Stimulated activated CD8-positive, alpha-beta memory T cell treated with anti-CD3 and anti-CD28 coated beads, Interleukin-2, amount 100 ng/mL, for 1 hour (primary cell): ENCODE measurements around the gene ENOX2.
"Not testable (repeated sequence)": the region's sequence is repeated elsewhere in the genome, so short reads cannot be mapped to it uniquely, and the experiment has no call there.

Source experiments
- DNase-seq, 2 donors: peaks; one replicate each; pipeline ENCODE4 v3.0.0-alpha.2; 2020; ENCODE audit warnings: low read depth in 2 of 2

Gene ENOX2

DNA sequence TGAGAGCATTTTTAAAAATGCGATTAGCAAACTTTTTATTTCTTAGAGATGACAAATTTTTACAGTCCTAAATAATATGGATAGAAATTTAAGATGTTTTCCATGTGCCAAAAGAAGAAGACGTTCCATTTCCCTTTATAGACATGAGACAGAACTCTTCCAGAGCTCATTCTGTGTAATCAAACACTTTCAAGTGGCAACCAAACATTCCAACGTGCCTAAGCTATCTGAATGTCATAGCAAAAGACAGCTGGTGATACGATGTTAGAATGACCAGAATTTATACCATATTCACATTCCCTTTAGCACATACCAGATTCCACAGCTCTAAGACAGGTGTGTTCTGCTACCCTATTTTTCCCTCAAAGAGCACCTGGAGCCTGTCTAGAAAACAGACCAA, 133.2 kb downstream of the ENOX2 start:
- DNase-seq: no peak

DNA sequence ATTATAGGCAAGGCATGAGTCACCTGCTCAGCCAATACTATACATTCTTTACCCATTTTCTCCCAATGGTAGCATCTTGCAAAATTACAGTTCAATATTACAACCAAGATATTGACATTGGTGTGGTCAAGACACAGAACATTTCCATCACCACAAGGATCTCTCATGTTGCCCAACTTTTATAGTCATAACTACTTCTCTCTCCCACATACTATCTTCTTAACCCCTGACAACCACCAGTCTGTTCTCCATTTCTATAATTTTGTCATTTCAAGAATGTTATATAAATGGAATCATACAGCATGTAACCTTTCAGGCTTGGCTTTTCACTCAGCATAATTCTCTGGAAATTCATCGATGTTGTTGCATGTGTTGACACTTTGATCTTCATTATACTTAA, 144.9 kb downstream of the ENOX2 start:
- no peak for DNase-seq

DNA sequence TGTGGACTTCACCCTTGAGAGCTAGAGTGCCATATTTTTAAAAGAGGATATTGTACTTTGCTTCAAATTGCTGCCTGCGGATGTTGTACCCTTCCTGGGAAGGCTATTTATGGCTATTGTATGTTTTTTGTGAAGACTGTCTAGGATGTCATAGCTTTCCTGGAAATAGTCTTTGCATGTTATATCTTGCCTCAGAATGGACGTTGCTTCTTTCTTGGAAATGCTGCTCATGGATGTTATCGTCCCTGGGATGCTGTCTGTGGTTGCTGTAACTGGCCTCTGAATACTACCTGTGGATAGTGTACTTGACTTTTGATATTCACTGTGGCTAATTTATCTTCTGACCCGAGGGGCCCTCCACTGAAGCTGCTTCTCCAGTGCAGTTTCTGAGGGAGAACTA, 146.8 kb downstream of the ENOX2 start:
- DNase-seq: no peak

DNA sequence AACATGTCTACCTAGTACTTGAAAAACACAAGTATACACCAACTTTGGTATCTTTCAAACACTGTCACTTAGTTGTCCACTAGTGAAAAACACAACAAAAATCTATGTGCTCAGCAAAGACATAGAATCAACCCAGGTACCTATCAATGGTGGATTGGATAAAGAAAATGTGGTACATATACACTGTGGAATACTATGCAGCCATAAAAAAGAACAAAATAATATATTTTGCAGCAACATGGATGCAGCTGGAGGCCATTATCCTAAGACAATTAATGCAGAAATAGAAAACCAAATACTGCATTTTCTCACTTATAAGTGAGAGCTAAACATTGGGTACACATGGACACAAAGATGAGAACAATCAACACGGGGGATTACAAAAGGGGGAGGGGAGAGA, 148.7 kb downstream of the ENOX2 start:
- no peak for DNase-seq

DNA sequence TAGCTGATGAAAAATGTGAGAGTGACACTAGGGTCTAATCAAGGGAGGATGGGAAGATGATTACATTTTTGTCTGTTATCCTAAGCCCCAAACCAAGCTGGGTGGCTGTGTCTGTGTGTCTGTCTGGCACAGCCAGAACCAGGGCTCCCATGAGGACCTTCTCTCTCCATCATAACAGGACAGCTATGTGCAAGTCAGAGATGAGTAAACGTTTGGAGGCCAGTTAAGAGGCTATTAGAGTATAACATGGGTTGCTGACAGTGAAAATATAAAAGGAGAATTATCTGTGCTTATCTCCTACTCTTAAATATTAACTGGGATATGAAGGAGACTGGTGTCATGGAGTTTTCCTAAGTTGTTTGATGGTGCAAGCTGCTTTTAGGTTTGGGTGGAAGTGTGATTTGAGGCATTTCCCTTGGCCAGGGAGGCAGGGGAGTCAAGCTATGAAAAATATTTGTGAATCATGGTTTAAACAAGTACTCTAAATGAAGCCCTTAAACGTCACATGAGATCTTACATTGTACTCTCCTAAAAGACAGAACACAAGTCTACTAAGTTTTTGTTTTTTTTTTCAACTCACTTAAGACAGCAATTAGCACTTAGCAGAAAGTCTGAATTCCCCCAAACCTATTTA, 156.2 kb downstream of the ENOX2 start:
- no peak for DNase-seq

DNA sequence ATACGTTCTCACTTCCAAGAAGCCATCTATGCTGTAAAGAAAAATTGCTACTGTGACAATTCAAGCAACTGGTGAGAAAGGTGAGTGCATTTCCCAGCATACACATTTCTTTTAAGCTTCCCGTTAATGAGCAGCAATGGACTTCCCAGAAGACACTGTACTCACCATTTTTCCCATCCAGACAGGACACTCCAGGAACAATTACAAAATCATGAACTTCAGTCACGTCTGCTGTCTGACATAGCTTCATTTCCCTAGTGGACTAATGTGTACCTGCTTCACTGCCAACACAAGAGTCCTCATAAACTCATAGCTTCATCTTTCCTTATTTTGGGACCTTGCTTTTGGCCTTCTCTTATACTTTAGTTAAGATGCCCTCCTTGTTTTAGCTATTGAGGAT, 156.9 kb downstream of the ENOX2 start:
- DNase-seq: no peak

DNA sequence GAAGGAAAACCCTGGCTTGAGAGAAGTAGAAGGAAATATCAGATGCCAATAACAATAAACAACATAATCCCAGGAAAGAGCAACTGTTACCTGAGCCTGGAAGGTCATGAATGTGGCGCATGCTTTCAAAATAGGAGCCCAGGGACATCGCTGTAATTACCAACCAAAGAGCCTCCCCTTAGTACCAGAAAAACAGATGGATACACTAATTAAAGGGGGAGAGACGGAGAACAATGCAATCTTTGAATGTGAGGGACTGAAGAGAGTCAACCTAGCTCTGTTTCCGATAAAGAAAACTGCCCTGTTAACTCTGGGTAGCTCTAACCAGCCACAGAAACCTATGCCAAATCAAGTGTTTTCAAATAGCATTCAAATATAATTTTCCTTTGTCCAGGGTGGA, 161.4 kb downstream of the ENOX2 start:
- DNase-seq: no peak

DNA sequence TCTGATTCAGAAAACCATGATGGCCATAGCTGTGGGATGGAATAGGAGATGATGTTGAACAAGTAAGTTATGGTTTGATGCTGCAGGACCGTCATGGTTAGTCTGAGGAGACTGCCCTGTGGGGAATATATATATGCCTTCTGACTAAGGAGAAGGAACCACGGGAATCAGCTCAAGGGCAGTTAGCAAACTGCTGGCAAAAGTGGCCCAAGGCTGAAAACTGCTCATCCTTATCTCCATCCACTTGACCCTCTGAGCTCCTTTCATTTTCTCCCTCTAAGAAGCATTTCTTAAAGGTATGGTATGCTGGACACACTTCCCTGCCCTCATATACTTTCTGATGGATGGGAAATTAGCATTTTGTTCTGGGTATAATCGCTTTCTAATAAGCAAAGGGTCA, 161.9 kb downstream of the ENOX2 start:
- no peak for DNase-seq

DNA sequence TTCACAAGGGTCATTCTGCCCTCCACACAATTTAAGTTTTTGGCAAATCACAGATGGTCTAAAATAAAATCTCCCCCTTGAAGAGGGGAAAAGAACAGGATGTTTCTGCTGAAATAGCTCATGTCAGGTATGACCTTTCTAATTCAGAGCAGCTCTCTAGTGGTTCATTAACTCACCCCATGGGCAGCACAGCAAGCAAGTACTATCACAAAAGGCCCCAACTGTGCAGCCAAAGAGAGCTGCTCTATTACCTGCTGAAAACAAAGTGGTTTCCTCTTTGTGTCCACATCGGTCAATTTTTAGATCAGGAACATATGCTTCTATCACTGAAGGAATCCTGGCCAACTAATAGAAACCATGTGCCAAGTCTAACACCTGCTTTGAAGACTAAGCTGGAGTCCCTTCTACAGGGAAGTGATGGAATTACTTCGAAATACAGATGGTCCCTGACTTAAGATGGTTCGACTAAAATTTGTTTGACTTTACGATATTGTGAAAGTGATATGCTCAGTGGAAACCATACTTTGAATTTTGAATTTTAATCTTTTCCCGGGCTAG, 164.3 kb downstream of the ENOX2 start:
- DNase-seq: no peak

DNA sequence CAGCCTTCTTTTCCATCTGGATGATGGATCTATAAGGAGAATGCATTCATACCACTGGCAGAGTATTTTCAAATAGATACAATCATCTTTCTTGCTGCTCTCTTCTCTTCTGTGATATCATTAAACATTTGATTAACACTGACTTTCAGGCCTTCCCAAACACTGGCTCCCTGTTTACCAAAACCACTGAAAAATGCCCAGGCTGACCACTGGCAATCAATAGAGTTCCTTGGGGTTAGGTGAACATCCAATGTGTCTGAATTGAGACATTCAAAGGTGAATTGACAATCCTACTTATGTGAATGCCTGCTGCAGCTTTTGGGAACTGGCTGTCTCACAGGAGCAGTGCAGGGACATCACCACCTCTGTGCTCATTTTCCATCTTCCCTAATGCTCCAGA, 168.3 kb downstream of the ENOX2 start:
- DNase-seq: no peak

DNA sequence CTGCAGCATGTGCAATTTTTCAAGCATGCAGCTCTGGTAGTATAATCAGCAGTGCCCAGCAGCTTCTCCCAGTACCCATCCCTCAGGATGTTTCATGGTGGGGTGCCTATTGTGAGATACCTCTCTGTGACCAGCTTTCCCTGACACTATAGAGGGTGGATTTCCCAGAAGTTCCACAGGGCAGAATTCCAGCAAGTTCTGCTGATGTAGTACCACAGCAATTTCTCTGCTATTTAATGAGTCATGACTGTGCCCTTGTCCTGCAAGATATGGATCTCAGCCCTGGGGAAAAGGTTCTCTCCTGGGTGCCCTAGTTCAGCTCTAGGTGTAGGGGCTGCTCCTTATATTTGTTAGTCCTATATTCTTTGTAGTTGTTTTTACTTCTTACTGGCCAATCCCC, 174.8 kb downstream of the ENOX2 start:
- DNase-seq: no peak

DNA sequence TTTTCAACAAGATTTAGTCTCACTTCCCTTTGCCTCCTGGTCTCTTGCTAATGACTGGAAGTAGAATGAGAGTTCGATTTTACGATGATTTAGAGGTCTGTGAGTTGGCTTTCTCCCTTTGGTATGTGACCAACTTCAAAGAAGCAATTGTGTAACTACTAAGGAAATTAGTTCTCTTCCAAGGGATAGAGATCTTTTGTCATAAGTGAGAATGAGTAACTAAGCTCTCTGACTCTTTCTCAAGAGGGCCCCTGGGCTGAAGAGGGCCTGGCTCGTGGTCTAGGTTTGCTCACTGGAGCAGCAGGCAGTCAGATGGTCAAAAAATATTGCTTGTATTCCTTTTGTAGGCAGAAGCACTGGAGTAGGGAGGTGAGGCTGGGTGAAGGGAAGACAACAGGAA, 176.3 kb downstream of the ENOX2 start:
- no peak for DNase-seq

DNA sequence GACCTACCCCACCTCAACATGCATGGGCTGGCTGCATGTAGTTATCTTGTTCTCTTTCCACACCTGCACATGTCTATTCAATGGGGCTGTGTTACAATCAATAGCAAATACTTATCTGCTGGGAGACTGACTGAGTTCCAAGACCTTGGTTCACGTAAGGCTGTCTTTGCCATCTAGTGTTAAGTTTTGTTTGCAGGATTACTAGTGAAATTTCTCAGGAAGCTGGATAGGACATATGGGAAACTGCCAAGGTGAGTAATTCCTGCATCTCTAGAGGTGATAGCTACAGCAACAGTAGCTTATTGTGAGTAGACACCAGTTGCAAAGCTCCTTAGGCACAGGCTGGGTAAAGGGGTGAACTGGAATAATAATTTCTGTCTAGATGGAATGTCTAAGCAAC, 177.5 kb downstream of the ENOX2 start:
- no peak for DNase-seq

DNA sequence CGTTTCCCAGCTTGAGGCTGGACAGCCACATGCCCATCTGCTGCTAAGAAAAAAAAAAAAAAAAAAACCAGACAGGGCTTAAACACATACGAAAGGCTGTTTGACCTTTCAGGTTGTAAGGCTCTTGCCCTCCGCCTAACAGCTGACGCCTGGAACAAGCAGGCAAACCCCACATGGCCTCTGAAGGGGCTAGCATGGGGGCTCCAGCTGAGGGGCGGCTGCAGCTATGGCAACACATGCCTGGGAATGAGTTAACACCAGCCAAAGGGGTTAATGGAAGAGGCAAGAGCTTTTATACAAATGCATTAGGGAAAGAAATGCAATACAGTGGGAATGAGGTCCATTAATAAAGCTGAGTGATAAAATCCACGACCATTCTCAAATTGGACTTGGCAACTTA, 183.6 kb downstream of the ENOX2 start:
- no peak for DNase-seq

DNA sequence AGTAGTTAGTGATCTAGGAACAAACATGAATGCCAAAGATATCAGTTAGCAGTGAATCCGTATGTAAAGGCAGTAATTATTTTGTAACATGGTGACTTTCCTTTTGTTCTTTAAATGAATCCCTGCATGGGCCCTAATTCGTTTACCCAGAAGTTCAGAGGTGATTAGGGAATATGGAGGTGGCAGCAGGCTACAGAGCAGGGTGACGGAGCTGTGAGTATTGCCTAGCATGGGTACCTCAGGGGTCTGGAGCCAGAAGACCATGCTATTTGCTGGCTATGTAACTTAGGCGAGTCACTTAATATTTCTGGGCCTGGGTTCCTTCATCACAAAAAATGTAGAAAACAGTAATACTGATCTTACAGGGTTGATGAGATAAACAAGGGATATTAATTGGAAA, 184.9 kb downstream of the ENOX2 start:
- no peak for DNase-seq

DNA sequence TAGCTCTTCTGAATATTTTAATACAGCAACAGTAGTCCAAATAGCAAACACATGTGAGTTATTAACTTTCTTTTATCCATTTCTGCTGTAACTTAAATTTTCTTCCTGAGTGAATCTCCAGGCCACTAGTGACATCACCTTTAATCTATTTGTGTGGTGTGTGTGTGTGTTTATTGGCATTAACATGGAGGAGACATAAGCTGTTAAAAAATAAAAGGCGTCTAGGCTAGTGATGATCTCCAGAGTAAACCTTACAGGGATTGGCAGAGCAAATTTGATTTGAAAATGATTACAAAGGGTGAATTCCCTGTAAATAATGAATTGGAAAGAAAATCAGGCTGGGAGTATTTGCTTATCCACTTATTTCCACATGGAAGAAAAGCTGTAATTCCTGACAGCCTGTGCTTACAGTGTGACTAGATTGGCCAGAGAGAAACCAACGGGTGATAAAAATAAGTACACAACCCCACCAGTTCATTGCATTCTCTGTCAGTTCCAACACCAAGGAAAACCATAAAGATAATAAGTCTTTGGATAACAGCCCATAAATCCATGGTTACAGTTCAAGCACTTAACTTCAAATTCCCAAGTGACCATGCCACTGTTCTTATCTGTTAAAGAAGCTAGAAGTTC, 186.1 kb downstream of the ENOX2 start:
- DNase-seq: no peak

DNA sequence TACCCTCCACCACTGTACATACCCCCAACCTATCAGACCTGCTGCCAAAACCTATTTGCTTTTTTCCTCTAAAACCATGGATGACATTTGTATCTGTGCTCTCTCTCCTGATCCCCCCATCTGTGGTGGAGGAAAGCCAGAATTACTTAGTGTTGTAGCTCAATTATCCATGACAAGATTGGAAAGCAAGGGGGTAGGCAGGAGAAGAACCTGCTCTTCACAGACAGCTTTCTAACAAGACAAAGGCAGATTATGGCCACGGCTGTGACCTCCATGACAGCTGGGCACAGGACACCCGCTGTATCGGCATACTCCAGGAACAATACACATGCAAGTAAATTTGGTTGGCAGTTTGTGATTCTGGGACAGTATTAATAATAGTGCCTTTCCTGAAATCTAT, 186.7 kb downstream of the ENOX2 start:
- no peak for DNase-seq

DNA sequence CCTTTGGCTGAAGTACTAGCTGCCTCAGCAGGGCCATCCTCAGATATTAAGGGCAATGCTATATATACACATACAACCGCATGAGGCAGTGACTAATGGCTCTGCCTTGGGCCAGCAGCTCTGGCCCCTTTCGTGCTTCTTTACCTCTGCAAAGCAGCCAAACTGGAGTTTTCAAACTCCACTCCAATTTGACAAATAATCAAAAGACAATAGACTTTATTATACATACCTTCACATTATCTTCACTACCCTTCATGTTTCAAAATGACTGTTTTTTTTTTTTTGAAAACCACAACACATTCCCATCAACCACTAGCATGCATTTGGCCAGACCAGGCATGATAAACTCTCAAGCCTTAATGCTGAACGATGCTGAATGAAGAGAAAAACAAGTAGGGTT, 187.7 kb downstream of the ENOX2 start:
- DNase-seq: no peak

DNA sequence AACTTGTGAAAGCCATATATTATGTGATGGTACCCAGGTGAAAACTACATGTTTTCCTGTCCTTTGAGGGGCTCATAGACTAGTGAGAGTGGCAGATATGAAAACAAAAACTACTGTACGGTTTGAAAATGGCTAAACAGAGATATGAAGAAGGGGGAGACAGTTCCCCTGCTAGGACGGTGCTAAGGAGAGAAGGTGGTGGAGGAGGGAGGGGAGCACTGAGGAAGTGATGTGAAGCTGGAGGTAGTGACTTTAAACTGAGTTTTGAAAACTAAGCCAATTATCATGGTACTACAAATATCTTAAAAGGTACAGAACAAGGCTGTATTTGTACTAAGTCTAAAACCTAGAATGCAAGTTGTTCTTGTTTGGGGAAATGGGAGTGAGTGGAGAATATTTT, 188.3 kb downstream of the ENOX2 start:
- DNase-seq: no peak

DNA sequence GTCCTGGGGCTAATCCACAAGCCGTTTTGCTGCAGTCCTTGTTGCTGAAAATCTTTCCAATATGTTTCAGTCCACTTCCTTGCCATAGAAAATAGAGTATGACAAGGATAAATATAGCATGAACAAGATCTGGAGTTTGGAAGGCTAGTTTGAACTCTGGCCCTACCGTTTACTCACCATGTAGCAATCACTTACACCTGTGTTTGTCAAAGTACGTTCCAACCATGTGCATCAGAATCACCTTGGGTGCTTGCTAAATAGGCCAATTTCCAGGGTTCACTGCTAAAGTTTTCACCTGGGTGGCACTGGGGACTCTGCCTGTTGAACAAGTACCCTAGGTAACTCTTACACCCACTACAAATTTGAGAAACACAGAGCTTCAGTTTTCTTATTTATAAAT, 188.9 kb downstream of the ENOX2 start:
- DNase-seq: no peak

DNA sequence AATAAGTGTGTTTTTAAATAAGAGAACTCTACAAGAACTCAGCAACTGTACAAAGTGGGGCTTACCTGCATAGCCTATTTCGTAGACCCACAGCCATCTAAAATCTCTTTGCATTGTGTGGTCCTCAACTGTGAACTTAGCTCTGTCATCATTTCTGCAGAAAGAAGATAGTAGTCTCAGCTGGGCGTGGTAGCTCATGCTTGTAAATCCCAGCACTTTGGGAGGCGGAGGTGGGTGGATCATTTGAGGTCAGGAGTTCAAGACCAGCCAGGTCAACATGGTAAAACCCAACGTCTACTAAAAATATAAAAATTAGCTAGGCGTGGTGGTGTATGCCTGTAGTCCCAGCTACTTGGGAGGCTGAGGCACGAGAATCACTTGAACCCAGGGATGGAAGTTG, 193.8 kb downstream of the ENOX2 start:
- not testable (repeated sequence) for DNase-seq

DNA sequence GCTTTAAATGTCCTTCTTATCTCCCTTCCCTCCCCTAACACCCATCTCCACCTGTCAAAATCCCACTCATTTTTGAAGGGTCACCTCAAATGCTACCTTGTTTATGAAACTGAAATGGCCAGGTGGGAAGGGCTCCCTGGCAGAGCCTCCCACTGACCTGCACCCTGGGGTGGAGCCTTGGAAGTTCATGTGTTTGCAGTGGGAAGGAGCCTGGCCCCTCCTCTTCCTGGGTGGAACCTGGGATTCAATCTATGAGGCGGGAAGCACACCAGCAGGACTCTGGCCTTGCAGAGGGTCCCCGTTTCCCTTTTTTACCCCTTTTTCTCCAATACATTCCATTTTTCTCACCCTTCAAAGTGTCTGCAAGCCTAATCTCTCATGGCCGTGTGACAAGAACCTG, 197.4 kb downstream of the ENOX2 start:
- no peak for DNase-seq

DNA sequence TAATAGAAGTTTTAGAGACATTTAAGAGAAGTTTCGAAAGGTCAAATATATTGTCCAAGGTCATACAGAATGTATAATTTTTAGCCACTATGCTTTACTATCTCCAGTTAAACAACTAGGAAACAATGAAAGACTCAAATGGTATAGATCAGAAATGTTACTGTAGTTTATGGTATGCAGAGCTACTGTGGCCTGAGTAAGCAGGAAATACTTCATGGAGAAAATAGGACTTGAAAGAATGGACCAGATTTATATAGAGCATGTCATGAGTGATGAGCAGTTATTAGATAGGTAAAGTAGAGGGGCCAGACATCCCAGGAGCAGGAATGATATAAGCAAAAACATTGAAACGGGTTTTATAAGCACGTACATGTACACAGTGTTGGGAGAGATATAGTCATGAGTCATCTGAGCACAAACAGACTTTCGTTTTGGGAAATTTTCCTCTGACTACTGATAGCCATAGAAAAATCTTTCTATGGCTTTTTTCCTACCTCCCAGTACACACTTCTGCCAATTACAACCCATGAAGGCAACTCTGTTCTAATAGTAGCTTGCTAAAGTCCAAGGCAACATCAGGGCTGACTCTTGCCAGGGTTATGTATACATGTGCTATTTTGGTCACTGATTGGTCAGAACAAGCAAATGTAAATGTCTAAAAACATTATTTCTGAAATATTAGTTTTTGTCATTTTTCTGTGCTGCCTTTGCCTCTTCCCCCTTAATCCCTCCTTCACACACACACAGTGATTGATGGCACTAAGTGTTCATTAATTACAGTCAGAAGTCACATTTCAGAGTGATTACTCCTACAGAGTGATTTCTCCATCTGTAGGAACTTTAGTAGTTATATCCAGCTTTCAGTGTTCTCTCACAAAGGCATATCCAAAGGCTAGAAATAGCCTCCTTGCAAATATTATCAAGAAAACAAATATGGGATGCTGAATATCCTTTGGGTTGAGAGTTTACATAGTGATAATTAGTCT, 198.7 kb downstream of the ENOX2 start:
- no peak for DNase-seq
